Ishikawa (cell line): ENCODE measurements around the gene MYOF.

ENCODE experiments used
- CEBPB ChIP-seq: IDR thresholded peaks from 2 replicates; pipeline ENCODE4 v1.6.1; 2012
- CREB1 ChIP-seq: IDR thresholded peaks from 2 replicates; pipeline ENCODE4 v1.6.1; 2012; ENCODE audit warnings: low read depth
- EGR1 ChIP-seq: IDR thresholded peaks from 2 replicates; pipeline ENCODE4 v1.6.1; 2012
- EP300 ChIP-seq: IDR thresholded peaks from 2 replicates; pipeline ENCODE4 v1.6.1; 2012; ENCODE audit warnings: borderline replicate concordance
- NFIC ChIP-seq: IDR thresholded peaks from 2 replicates; pipeline ENCODE4 v1.6.1; 2012
- RAD21 ChIP-seq: IDR thresholded peaks from 2 replicates; pipeline ENCODE4 v1.6.1; 2012; ENCODE audit warnings: low read depth
- TAF1 ChIP-seq: IDR thresholded peaks from 2 replicates; pipeline ENCODE4 v1.6.1; 2012; ENCODE audit warnings: low read depth, mild to moderate bottlenecking
- TCF12 ChIP-seq: IDR thresholded peaks from 2 replicates; pipeline ENCODE4 v1.6.1; 2012; ENCODE audit warnings: low read depth
- YY1 ChIP-seq: IDR thresholded peaks from 2 replicates; pipeline ENCODE4 v1.6.1; 2012; ENCODE audit warnings: low read depth
- ZBTB7A ChIP-seq: IDR thresholded peaks from 2 replicates; pipeline ENCODE4 v1.6.1; 2012; ENCODE audit warnings: low read depth
- TF ChIP-seq, protein P1 (sequence below): IDR thresholded peaks from 2 replicates; pipeline ENCODE4 v1.6.1; 2012; ENCODE audit warnings: low read depth, mild to moderate bottlenecking
- TF ChIP-seq, protein P2 (sequence below): IDR thresholded peaks from 2 replicates; pipeline ENCODE4 v1.6.1; 2012

DNA sequence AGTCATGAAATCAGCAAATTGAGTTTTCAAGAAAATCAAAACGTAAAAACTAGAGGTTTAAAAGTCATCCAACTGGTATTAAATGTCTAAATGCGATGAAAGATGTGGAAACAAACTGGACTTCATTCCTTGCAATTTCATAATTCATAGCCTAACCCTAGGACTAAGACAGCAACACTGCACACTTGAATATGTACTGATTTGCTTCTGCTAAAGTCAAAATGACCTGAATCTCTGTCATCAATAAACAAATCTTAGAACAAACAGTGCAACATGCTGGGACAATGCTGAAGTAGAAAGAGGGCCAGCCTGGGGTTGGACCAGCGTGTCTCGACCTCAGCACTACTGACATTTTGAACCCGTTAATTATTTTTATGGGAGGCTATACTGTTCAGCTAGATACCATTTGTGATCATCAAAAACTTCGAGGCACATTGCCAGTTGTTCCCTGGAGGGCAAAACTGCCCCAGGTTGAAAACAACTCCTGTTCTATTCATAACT lies 47.1 kb downstream of the MYOF start:
- TF ChIP-seq NFIC, result no peak
- no peak for TF ChIP-seq CEBPB
- no peak for TF ChIP-seq EGR1
- TF ChIP-seq, protein P1, sequence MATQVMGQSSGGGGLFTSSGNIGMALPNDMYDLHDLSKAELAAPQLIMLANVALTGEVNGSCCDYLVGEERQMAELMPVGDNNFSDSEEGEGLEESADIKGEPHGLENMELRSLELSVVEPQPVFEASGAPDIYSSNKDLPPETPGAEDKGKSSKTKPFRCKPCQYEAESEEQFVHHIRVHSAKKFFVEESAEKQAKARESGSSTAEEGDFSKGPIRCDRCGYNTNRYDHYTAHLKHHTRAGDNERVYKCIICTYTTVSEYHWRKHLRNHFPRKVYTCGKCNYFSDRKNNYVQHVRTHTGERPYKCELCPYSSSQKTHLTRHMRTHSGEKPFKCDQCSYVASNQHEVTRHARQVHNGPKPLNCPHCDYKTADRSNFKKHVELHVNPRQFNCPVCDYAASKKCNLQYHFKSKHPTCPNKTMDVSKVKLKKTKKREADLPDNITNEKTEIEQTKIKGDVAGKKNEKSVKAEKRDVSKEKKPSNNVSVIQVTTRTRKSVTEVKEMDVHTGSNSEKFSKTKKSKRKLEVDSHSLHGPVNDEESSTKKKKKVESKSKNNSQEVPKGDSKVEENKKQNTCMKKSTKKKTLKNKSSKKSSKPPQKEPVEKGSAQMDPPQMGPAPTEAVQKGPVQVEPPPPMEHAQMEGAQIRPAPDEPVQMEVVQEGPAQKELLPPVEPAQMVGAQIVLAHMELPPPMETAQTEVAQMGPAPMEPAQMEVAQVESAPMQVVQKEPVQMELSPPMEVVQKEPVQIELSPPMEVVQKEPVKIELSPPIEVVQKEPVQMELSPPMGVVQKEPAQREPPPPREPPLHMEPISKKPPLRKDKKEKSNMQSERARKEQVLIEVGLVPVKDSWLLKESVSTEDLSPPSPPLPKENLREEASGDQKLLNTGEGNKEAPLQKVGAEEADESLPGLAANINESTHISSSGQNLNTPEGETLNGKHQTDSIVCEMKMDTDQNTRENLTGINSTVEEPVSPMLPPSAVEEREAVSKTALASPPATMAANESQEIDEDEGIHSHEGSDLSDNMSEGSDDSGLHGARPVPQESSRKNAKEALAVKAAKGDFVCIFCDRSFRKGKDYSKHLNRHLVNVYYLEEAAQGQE, result no peak
- no peak for TF ChIP-seq TAF1
- TF ChIP-seq EP300, result no peak
- TF ChIP-seq CREB1, result no peak
- TF ChIP-seq, protein P2, sequence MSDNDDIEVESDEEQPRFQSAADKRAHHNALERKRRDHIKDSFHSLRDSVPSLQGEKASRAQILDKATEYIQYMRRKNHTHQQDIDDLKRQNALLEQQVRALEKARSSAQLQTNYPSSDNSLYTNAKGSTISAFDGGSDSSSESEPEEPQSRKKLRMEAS, result no peak
- no peak for TF ChIP-seq RAD21
- TF ChIP-seq YY1, result no peak
- TF ChIP-seq ZBTB7A, result no peak
- TF ChIP-seq TCF12, result no peak
